Stimulated activated CD8-positive, alpha-beta memory T cell treated with anti-CD3 and anti-CD28 coated beads, Interleukin-7, amount 100 ng/mL, for 48 hours (primary cell): ENCODE measurements around the gene SLC5A2.
"Not testable (repeated sequence)": the region's sequence is repeated elsewhere in the genome, so short reads cannot be mapped to it uniquely, and the experiment has no call there.

ENCODE experiments used
- DNase-seq, 2 donors: peaks; one replicate each; pipeline ENCODE4 v3.0.0-alpha.2; 2020; ENCODE audit warnings: low read depth in 1 of 2; ENCODE audit errors: extremely low read depth in 1 of 2

Gene SLC5A2

DNA sequence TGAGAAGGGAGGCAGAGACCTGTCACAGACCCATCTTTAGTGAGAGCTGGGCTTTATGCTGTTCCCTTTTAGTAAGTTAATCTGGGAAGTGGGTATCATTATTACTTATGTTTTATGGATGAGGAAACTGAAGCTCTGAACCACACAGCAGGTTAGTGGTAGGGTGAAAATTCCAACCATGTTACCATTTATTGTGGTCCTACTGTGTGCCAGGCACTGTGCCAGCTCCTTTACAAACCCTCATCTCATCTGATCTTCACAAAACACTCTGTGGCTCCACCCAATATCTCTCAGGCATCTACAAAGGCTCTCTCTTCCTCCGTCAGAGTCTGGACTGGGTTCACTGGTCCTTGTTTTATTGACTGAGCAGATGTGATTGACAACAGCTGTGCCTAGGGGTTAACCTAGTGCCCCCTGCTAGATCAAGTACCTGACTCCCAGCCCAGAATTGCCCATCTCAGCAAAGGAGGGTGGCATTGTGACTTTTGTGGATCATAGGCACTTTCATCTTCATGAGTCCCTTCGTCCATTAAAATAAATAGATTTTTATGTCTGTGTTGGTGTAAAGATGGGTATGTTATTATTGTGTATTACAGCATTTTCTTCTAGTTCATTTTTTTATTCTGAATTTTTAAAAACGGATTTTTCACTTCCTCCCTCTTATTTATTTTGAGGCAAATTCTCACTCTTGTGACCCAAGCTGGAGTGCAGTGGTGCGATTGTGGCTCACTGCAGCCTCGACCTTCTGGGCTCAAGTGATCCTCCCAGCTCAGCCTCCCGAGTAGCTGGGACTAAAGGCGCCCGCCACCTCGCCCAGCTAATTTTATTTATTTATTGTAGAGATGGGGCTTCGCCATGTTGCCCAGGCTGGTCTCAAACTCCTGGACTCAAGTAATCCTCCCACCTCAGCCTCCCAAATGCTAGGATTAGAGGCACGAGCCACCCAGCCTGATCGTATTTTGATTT, 7.9 kb upstream of the SLC5A2 start:
- DNase-seq = no peak

- DNase-seq = no peak
Measured at GRCh38 chr16:31475946-31476302, 7.0 kb upstream of the SLC5A2 start.

DNA sequence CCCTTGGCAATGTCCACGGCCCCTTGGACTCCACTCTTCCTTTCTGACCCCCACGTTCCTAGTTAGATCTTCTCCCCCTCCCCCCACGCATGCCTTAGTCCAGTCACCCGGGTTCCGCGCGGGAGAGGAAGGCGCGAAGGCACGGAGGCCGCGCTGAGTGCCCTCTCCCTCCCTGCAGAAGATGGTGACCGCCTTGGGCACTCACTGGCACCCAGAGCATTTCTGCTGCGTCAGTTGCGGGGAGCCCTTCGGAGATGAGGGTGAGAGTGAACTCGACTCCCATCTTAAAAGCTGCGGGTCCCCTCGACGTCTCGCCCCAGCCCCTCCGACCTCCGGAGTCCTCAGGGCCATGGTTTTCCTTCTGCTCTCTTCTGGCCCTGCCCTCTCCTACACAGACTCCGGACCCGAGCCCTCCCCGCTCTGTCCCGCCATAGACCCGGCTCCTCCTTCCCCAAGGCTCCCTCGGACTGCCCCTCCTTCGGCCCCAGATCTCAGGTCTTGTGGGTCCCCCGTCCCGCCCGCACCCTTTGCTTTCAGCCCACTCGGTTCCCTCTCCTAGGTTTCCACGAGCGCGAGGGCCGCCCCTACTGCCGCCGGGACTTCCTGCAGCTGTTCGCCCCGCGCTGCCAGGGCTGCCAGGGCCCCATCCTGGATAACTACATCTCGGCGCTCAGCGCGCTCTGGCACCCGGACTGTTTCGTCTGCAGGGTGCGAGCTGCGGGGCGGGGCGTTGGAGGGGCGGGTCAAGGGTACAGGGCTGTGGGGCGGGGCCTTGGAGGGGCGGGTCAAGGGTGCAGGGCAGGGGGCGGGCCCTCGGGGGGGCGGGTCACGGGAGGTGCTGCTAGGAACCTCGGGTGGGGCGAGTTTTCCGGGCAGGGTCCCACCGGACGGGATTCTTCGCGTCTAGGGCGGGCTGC, 6.4 kb upstream of the SLC5A2 start:
- peak; percentile 44 to 83 for DNase-seq

DNA sequence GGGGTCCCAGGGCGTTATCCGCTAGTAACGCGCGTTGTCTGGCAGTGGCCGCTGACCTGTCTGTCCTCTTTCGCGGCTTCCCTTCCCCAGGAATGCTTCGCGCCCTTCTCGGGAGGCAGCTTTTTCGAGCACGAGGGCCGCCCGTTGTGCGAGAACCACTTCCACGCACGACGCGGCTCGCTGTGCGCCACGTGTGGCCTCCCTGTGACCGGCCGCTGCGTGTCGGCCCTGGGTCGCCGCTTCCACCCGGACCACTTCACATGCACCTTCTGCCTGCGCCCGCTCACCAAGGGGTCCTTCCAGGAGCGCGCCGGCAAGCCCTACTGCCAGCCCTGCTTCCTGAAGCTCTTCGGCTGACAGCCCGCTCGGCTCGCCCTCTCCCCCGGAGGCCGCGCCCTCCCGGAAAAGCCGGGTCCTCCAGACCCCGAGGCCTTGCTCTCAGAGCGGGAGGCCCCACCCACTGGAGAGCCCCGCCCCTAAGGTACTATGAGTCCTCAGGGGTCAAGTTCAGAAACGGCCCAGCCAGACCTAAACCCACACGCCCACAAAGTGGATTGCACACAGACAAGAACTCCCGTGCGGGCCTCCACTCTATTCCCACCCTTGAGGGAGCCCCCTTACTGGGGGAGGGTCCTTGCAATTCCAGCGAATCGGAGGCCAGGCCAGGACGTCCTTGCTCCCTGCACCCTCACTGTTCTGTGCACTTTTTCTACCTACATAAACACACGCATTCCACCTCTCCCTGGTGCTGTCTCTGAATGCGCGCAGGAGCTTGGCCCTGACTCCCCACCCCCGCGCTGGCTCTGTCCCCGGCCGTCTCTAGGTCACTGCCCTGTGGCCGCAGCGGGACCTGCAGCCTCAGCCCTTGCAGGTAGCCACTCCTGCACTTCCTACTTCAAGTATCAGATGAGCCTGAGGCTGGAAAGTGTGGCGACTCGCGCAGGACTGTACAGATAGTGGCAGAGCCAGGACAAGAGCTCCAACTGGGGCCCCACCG, 5.4 kb upstream of the SLC5A2 start:
- peak in 1 of 2 donors; percentile 37 for DNase-seq

GRCh38 chr16:31478956-31479355, 4.0 kb upstream of the SLC5A2 start:
- no peak for DNase-seq

DNA sequence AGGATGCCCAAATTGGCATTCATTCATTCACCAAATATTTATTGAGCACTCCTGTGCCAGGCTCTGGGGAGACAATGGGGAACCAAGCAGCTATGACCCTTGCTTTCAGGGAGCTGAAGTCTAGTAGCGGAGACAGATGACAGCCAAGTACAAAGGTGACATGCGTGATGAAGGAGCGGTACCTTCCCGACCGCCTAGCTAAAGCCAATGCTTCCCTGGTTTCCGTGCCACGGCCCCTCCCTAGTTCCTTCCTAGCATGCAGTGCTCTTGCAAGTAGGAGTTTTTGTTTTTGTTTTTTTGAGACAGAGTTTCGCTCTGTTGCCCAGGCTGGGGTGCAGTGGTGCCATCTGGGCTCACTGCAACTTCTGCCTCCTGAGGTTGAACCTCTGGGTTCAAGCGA, 3.2 kb upstream of the SLC5A2 start:
- DNase-seq = no peak

DNA sequence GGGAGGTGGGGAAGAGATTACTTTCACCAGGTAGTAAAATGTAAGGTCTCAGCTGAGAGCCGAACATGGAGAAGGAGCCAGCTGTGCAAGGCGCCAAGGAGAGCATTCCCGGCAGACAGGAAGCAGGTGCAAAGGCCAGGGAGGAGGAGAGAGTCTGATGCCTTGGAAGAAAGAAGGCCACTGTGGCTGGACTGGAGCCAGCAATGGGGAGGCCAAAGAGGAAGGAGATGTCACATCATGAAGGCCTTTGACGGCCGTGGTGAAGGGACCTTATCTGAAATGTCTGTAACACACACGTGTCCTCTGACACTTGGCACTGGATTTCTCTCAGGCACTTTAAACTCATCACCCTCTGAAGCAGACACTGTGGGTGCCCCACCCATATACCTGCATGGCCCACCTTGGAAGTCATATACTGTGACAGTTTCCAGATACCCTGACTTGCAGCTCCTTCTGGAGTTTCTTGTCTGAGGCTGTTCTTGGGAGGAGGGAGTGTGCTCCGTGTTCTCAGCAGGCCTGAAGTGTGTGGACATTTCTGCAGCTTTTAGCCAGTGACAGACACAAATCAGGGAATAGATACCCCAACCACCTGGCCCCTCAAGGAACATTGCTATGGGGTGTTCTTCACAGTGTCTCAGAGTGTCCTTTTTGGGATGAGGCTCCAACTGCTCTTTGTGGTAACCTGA, 1.9 kb upstream of the SLC5A2 start:
- no peak for DNase-seq

DNA sequence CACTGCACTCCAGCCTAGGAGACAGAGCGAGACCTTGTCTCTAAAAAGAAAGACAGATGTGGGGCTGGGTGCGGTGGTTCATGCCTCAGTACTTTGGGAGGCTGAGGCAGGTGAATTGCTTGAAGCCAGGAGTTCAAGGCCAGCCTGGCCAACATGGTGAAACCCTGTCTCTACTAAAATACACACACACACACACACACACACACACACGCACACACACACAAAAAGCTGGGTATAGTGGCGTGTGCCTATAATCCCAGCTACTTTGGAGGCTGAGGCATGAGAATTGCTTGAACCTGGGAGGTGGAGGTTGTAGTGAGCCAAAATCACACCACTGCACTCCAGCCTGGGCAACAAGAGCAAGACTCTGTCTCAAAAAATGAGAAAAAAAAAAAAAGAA, 1.1 kb downstream of the SLC5A2 start:
- not testable (repeated sequence) for DNase-seq

DNA sequence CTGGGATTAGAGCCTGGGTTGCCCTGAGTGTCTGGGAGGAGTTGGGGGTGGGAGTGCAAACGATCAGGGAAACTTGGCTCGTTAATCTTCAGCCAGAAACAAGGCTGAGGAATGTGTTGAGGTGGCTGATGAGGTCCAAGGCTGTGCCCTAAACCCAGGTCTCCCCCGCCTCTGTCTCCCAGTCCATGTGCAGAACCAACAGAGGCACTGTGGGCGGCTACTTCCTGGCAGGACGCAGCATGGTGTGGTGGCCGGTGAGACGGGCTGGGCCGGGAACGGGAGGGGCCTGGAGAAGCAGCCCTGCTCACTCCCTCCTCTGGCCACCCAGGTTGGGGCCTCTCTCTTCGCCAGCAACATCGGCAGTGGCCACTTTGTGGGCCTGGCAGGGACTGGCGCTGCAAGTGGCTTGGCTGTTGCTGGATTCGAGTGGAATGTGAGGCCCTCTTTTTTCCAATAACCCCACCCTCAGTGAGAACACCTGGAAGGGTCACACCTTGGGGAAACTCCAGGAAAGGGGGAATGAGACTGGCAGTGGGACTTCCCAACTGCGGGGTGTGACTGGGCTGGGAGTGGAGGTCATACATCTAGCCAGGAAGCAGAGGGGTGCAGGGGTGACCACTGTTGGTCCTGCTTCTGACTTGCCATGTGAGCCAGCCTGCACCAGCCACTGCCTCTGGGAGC, 1.7 kb downstream of the SLC5A2 start:
- DNase-seq = no peak

DNA sequence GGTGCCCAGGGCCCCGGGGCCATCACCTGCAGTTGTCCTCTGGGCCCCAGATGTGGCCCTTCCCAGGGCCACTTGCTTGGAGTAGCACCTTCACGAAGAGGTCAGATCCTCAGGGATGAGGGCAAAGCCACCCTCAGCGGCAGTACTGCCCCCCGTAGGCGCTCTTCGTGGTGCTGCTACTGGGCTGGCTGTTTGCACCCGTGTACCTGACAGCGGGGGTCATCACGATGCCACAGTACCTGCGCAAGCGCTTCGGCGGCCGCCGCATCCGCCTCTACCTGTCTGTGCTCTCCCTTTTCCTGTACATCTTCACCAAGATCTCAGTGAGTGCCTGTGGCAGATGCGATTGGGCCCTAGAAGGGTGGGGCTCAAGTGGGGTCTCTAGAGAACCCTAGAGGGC, 2.6 kb downstream of the SLC5A2 start:
- no peak for DNase-seq

DNA sequence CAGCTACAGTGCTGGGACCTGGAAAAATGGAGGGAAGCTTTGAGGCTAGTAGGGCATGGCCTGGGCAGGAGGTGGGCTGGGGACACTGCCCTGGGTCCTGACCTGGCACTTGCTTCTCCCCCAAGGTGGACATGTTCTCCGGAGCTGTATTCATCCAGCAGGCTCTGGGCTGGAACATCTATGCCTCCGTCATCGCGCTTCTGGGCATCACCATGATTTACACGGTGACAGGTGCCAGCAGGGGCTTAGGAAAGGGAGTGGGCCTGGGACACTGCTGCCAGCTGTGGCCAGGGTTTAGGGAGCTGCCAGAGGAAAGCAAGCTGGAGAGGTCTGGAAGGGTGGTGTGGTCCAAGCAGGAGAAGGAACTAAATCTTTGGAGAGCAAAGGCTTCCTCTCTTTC, 3.1 kb downstream of the SLC5A2 start:
- DNase-seq = no peak

GRCh38 chr16:31487071-31487719, 4.3 kb downstream of the SLC5A2 start:
- no peak for DNase-seq

DNA sequence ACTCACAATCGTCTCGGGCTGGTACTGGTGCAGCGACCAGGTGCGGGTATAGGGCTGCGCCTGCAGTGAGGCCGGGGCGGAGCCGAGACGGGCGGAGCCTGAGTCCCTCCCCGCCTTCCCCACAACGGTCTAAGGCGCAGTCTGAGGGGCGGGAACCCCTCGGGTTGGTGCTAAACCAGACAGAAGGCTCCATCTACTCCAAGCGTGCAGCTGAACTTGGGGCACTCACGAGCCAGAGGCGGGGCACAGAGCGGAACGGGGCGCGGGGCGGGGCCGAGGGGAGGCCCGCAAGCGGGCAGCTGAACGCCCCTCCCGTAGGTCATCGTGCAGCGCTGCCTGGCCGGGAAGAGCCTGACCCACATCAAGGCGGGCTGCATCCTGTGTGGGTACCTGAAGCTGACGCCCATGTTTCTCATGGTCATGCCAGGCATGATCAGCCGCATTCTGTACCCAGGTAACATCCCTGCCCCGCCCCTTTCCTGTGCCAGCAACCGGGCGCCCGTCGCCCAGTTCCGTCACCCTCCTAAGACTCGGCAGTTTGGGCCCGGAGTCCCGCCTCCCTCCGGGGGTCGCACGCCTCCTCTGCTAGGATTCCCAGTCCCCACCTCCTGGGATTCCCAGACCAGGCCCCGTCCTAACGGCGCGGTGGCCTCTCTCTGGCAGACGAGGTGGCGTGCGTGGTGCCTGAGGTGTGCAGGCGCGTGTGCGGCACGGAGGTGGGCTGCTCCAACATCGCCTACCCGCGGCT, 5.0 kb downstream of the SLC5A2 start:
- DNase-seq = peak in 1 of 2 donors; percentile 51

DNA sequence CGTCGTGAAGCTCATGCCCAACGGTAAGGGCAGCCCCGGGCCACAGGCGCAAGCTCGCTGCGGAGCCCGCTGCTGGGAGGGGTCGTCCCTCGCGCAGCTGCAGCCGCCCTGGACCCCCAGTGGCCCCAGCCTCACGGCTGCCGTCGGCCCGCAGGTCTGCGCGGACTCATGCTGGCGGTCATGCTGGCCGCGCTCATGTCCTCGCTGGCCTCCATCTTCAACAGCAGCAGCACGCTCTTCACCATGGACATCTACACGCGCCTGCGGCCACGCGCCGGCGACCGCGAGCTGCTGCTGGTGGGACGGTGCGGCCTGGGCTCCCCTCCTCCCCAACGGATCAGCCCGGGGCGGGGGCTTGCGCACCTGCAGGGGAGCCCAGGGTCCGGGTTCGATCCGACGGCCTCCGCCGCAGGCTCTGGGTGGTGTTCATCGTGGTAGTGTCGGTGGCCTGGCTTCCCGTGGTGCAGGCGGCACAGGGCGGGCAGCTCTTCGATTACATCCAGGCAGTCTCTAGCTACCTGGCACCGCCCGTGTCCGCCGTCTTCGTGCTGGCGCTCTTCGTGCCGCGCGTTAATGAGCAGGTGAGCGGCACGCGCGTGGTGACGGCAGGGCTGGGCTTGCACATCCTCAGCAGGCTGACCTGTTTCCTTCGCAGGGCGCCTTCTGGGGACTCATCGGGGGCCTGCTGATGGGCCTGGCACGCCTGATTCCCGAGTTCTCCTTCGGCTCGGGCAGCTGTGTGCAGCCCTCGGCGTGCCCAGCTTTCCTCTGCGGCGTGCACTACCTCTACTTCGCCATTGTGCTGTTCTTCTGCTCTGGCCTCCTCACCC, 5.8 kb downstream of the SLC5A2 start:
- no peak for DNase-seq

DNA sequence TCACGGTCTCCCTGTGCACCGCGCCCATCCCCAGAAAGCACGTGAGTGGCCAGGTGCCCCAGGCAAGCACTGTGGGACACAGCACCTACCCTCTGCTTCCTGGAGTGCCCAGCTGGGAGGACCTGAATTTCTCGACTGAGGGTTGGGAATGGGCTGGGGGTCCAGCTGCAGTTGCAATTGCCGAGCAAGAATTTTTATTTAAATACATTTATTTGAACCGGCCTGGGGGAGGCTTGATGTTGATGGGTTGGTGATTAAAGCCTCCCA, 6.3 kb downstream of the SLC5A2 start:
- no peak for DNase-seq

- no peak for DNase-seq
Measured at GRCh38 chr16:31489616-31490584, 7.0 kb downstream of the SLC5A2 start.
